Panc1 (cell line): ENCODE data around the gene OR10A2.

Source experiments
- POLR2AphosphoS5 ChIP-seq: IDR thresholded peaks from 2 replicates; pipeline ENCODE4 v1.6.1; 2012; ENCODE audit warnings: mild to moderate bottlenecking, low read depth, low read length, moderate library complexity
- SIN3A ChIP-seq: IDR thresholded peaks from 2 replicates; pipeline ENCODE4 v1.6.1; 2012; ENCODE audit warnings: low read depth, mild to moderate bottlenecking, low read length, moderate library complexity, borderline replicate concordance; ENCODE audit not compliant: insufficient read depth
- TF ChIP-seq, protein P1 (sequence below): fragments of 450-650 bp; IDR thresholded peaks from 2 replicates; pipeline ENCODE4 v1.5.1; 2017; ENCODE audit warnings: mild to moderate bottlenecking
- TF ChIP-seq, protein P2 (sequence below), 2 experiments: IDR thresholded peaks; 2 replicates each; pipeline ENCODE4 v1.6.1; 2011 to 2012; ENCODE audit warnings: low read depth in 2 of 2, control low read depth in 1 of 2, low read length in 1 of 2, mild to moderate bottlenecking in 1 of 2, moderate library complexity in 1 of 2; ENCODE audit not compliant: insufficient read depth in 1 of 2

DNA sequence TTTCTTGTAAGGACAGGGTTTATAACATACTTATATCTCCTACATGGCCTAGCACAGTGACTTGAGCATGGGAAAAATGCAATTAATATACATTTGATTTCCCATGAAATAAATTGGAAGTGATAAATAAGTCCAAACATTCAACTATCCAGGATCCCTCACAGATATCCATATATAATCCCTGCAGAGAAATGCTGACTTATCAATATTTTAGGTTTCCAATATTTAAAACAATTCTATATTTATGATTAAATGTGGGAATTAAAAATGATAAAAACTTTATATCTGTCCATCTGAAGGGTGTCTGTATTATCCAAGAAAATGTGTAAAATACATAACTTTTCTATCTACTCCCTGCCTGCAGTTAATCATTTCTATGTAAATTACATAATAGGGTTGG is 19.9 kb downstream of the OR10A2 start:
- TF ChIP-seq, protein P1, sequence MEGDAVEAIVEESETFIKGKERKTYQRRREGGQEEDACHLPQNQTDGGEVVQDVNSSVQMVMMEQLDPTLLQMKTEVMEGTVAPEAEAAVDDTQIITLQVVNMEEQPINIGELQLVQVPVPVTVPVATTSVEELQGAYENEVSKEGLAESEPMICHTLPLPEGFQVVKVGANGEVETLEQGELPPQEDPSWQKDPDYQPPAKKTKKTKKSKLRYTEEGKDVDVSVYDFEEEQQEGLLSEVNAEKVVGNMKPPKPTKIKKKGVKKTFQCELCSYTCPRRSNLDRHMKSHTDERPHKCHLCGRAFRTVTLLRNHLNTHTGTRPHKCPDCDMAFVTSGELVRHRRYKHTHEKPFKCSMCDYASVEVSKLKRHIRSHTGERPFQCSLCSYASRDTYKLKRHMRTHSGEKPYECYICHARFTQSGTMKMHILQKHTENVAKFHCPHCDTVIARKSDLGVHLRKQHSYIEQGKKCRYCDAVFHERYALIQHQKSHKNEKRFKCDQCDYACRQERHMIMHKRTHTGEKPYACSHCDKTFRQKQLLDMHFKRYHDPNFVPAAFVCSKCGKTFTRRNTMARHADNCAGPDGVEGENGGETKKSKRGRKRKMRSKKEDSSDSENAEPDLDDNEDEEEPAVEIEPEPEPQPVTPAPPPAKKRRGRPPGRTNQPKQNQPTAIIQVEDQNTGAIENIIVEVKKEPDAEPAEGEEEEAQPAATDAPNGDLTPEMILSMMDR = no peak
- TF ChIP-seq POLR2AphosphoS5 = no peak
- TF ChIP-seq SIN3A = no peak
- TF ChIP-seq, protein P2, sequence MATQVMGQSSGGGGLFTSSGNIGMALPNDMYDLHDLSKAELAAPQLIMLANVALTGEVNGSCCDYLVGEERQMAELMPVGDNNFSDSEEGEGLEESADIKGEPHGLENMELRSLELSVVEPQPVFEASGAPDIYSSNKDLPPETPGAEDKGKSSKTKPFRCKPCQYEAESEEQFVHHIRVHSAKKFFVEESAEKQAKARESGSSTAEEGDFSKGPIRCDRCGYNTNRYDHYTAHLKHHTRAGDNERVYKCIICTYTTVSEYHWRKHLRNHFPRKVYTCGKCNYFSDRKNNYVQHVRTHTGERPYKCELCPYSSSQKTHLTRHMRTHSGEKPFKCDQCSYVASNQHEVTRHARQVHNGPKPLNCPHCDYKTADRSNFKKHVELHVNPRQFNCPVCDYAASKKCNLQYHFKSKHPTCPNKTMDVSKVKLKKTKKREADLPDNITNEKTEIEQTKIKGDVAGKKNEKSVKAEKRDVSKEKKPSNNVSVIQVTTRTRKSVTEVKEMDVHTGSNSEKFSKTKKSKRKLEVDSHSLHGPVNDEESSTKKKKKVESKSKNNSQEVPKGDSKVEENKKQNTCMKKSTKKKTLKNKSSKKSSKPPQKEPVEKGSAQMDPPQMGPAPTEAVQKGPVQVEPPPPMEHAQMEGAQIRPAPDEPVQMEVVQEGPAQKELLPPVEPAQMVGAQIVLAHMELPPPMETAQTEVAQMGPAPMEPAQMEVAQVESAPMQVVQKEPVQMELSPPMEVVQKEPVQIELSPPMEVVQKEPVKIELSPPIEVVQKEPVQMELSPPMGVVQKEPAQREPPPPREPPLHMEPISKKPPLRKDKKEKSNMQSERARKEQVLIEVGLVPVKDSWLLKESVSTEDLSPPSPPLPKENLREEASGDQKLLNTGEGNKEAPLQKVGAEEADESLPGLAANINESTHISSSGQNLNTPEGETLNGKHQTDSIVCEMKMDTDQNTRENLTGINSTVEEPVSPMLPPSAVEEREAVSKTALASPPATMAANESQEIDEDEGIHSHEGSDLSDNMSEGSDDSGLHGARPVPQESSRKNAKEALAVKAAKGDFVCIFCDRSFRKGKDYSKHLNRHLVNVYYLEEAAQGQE (IDR thresholded peaks at IDR 0.05; ENCODE audit: insufficient read depth in 1 of 2, low read depth in 2 of 2, low read length in 1 of 2) = no peak
